Right atrium auricular region (tissue), 2 donors: Measurements from ENCODE around the gene PRKAG2. TPM values are rescaled to one million over a fixed set of nuclear protein-coding genes. Genes with fewer than 3 reads are reported as not detected.
A peak's percentile ranks its signal among the peaks of the same experiment; 100 is the strongest.

Source experiments
- DNase-seq: peaks from one replicate; pipeline ENCODE4 v3.0.0-alpha.2; 2019; ENCODE audit warnings: low spot score
- H3K27ac ChIP-seq, 2 donors: fragments of 200-600 bp; sonication (generic); 1 replicate in 1 of 2; 2 replicates in 1 of 2; pipeline ENCODE4 v1.5.1; 2016 to 2019
- H3K27me3 ChIP-seq, 2 donors: fragments of 200-600 bp; sonication (generic); one replicate each; pipeline versions ENCODE4 v1.5.1 to v1.6.0; 2017 to 2019
- H3K36me3 ChIP-seq: fragments of 200-600 bp; sonication (generic); one replicate; pipeline ENCODE4 v1.5.1; 2016
- H3K4me1 ChIP-seq, 2 donors: fragments of 200-600 bp; sonication (generic); one replicate each; pipeline versions ENCODE4 v1.5.1 to v1.6.0; 2017 to 2019
- H3K4me3 ChIP-seq, 2 donors: fragments of 200-600 bp; sonication (generic); 1 replicate in 1 of 2; 2 replicates in 1 of 2; pipeline ENCODE4 v1.5.1; 2017 to 2019; ENCODE audit warnings: mild to moderate bottlenecking in 1 of 2, moderate library complexity in 1 of 2
- H3K9me3 ChIP-seq, 2 donors: fragments of 200-600 bp; sonication (generic); one replicate each; pipeline ENCODE4 v1.5.1; 2019
- CTCF ChIP-seq, 2 donors: fragments of 200-600 bp; sonication (generic); IDR thresholded peaks; one replicate each; pipeline ENCODE4 v1.5.1; 2019; ENCODE audit warnings: antibody characterized with exemption in 2 of 2
- total RNA-seq, 2 donors: library from RNA; depleted of rRNA; stranded (reverse); fragments of >200 nt; gene quantifications; one replicate each; pipeline ENCODE4 v1.1.0, GENCODE V29; 2016

Gene PRKAG2
- total RNA-seq, 2 donors from 2014 or later, result 133 to 177 TPM

- DNase-seq, result no peak
- Histone ChIP-seq H3K27ac (no peak overlapping the region), H3K4me3 (no peak overlapping the region), H3K36me3 (no peaks in the 10 kb centered on the region), H3K9me3 (no peaks in the 10 kb centered on the region), H3K27me3 (no peaks in the 10 kb centered on the region), H3K4me1 (peaks cover 0 to 55% of the 10 kb centered on the region in 2 donors)
- TF ChIP-seq CTCF (IDR thresholded peaks at IDR 0.05), result no peak
Observed at GRCh38 chr7:151871904-151872303, 5.0 kb downstream of the PRKAG2 start.

- H3K36me3 ChIP-seq, result no peaks in the 10 kb centered on the region
- no peaks in the 10 kb centered on the region for H3K9me3 ChIP-seq
- DNase-seq, result no peak
- no peak overlapping the region for H3K4me3 ChIP-seq
- no peaks in the 10 kb centered on the region for H3K27me3 ChIP-seq
- no peak for TF ChIP-seq CTCF (IDR thresholded peaks at IDR 0.05)
- H3K4me1 ChIP-seq, result peaks cover 0 to 55% of the 10 kb centered on the region in 2 donors
- H3K27ac ChIP-seq, result no peak overlapping the region
Observed at GRCh38 chr7:151871189-151871735, 5.7 kb downstream of the PRKAG2 start.

- DNase-seq, result no peak
- H3K27me3 ChIP-seq, result no peaks in the 10 kb centered on the region
- H3K4me1 ChIP-seq, result peaks cover 0 to 55% of the 10 kb centered on the region in 2 donors
- peak overlapping the region; percentile 43 to 81 for H3K27ac ChIP-seq
- H3K9me3 ChIP-seq, result no peaks in the 10 kb centered on the region
- no peaks in the 10 kb centered on the region for H3K36me3 ChIP-seq
- TF ChIP-seq CTCF (IDR thresholded peaks at IDR 0.05), result no peak
- no peak overlapping the region for H3K4me3 ChIP-seq
Observed at GRCh38 chr7:151869968-151870918, 6.7 kb downstream of the PRKAG2 start.

- H3K4me3 ChIP-seq, result no peak overlapping the region
- H3K4me1 ChIP-seq, result peaks cover 0 to 47% of the 10 kb centered on the region in 2 donors
- no peak for DNase-seq
- no peak for TF ChIP-seq CTCF (IDR thresholded peaks at IDR 0.05)
- H3K27ac ChIP-seq, result peak overlapping the region; percentile 81 to 87
- no peaks in the 10 kb centered on the region for H3K9me3 ChIP-seq
- H3K27me3 ChIP-seq, result no peaks in the 10 kb centered on the region
- H3K36me3 ChIP-seq, result no peaks in the 10 kb centered on the region
Observed at GRCh38 chr7:151869455-151869854, 7.5 kb downstream of the PRKAG2 start.

GRCh38 chr7:151869109-151869428, 7.8 kb downstream of the PRKAG2 start:
- no peak for DNase-seq
- H3K27me3 ChIP-seq, result no peaks in the 10 kb centered on the region
- no peak for TF ChIP-seq CTCF (IDR thresholded peaks at IDR 0.05)
- no peaks in the 10 kb centered on the region for H3K9me3 ChIP-seq
- peak overlapping the region in 1 of 2 donors; percentile 21 for H3K4me3 ChIP-seq
- H3K27ac ChIP-seq, result peak overlapping the region; percentile 81 to 87
- H3K36me3 ChIP-seq, result no peaks in the 10 kb centered on the region
- peaks cover 0 to 45% of the 10 kb centered on the region in 2 donors for H3K4me1 ChIP-seq
